IPS-20b (cell line): ENCODE results near the gene THOC7.

ENCODE experiments used
- H3K27ac ChIP-seq: one replicate; pipeline ENCODE4 v1.5.1; 2013; ENCODE audit warnings: low read length
- H3K27me3 ChIP-seq: 2 replicates; pipeline ENCODE4 v1.6.1; 2013; ENCODE audit warnings: mild to moderate bottlenecking, low read length, inconsistent platforms; ENCODE audit not compliant: insufficient read depth
- H3K36me3 ChIP-seq: 2 replicates; pipeline ENCODE4 v1.6.1; 2013; ENCODE audit warnings: low read depth, mild to moderate bottlenecking, inconsistent platforms, low read length, moderate library complexity; ENCODE audit not compliant: insufficient read depth
- H3K4me1 ChIP-seq: 2 replicates; pipeline ENCODE4 v1.6.1; 2013; ENCODE audit warnings: mild to moderate bottlenecking, control low read depth, inconsistent platforms, low read length, moderate library complexity; ENCODE audit not compliant: insufficient read depth
- H3K4me3 ChIP-seq: 2 replicates; pipeline ENCODE4 v1.5.1; 2013; ENCODE audit warnings: mild to moderate bottlenecking, low read length, inconsistent platforms
- H3K9ac ChIP-seq: 2 replicates; pipeline ENCODE4 v1.6.1; 2013; ENCODE audit warnings: low read depth, mild to moderate bottlenecking, inconsistent platforms, low read length, moderate library complexity
- H3K9me3 ChIP-seq: 2 replicates; pipeline ENCODE4 v1.6.1; 2013; ENCODE audit warnings: mild to moderate bottlenecking, low read depth, low read length, inconsistent platforms; ENCODE audit not compliant: insufficient read depth

Gene THOC7

GRCh38 chr3:63863150-63864007, at the start of gene THOC7, which contains the start of gene ATXN7:
THOC7 (minus strand) TSS chr3:63863805; CDS start chr3:63863790, 15 bp downstream.
ATXN7 (plus strand) TSS chr3:63863867; CDS start chr3:63912599, 48,732 bp downstream.
- H3K27ac ChIP-seq, result peak within 1 kb of the TSS; percentile 87
- peak within 1 kb of the TSS; percentile 93 for H3K9ac ChIP-seq
- no peaks in the 10 kb centered on the region for H3K9me3 ChIP-seq
- H3K4me3 ChIP-seq, result peak within 1 kb of the TSS; percentile 95
- H3K4me1 ChIP-seq, result peaks cover 34% of the 10 kb centered on the region
- peaks cover 8% of the 10 kb centered on the region; the same call in 1 of the 2 replicates for H3K27me3 ChIP-seq
- no peaks in the 10 kb centered on the region; the same call in 1 of the 2 replicates for H3K36me3 ChIP-seq

GRCh38 chr3:63912768-63913588, 49.4 kb upstream of the THOC7 start:
- Histone ChIP-seq H3K4me3 (peak overlapping the region; percentile 77), H3K36me3 (peaks cover 25% of the 10 kb centered on the region), H3K9me3 (no peaks in the 10 kb centered on the region), H3K27me3 (peaks cover 22% of the 10 kb centered on the region; the same call in 1 of the 2 replicates), H3K4me1 (peaks cover 11% of the 10 kb centered on the region; the same call in 1 of the 2 replicates), H3K9ac (peak overlapping the region; percentile 64; the same call in 1 of the 2 replicates), H3K27ac (no peak overlapping the region)

GRCh38 chr3:63911873-63912767, 48.5 kb upstream of the THOC7 start, which contains the start of gene SCAANT1:
SCAANT1 (minus strand) TSS chr3:63912383.
- Histone ChIP-seq H3K9me3 (no peaks in the 10 kb centered on the region), H3K27me3 (peaks cover 22% of the 10 kb centered on the region; the same call in 1 of the 2 replicates), H3K4me1 (peaks cover 11% of the 10 kb centered on the region; the same call in 1 of the 2 replicates), H3K36me3 (peaks cover 18% of the 10 kb centered on the region), H3K27ac (no peak within 1 kb of the TSS), H3K4me3 (peak within 1 kb of the TSS; percentile 77), H3K9ac (peak within 1 kb of the TSS; percentile 75; the same call in 1 of the 2 replicates)

- Histone ChIP-seq H3K27ac (no peak overlapping the region), H3K36me3 (peaks cover 11% of the 10 kb centered on the region; the same call in 1 of the 2 replicates), H3K9me3 (no peaks in the 10 kb centered on the region), H3K9ac (peak overlapping the region; percentile 75; the same call in 1 of the 2 replicates), H3K4me1 (peaks cover 11% of the 10 kb centered on the region; the same call in 1 of the 2 replicates), H3K4me3 (peak overlapping the region; percentile 64), H3K27me3 (peaks cover 22% of the 10 kb centered on the region; the same call in 1 of the 2 replicates)
Observed at GRCh38 chr3:63911509-63911872, 47.9 kb upstream of the THOC7 start.

- H3K36me3 ChIP-seq, result peaks cover 5% of the 10 kb centered on the region; the same call in 1 of the 2 replicates
- H3K9ac ChIP-seq, result peak overlapping the region; percentile 75; the same call in 1 of the 2 replicates
- no peak overlapping the region for H3K27ac ChIP-seq
- H3K27me3 ChIP-seq, result peaks cover 22% of the 10 kb centered on the region; the same call in 1 of the 2 replicates
- no peaks in the 10 kb centered on the region for H3K9me3 ChIP-seq
- H3K4me1 ChIP-seq, result peaks cover 11% of the 10 kb centered on the region; the same call in 1 of the 2 replicates
- H3K4me3 ChIP-seq, result peak overlapping the region; percentile 64; the same call in 1 of the 2 replicates
Observed at GRCh38 chr3:63910891-63911290, 47.3 kb upstream of the THOC7 start.

- H3K4me3 ChIP-seq, result no peak overlapping the region
- no peak overlapping the region for H3K9ac ChIP-seq
Observed at GRCh38 chr3:63910001-63910400, 46.4 kb upstream of the THOC7 start.

GRCh38 chr3:63909431-63909830, 45.8 kb upstream of the THOC7 start:
- Histone ChIP-seq H3K4me3 (no peak overlapping the region), H3K27ac (no peak overlapping the region), H3K9ac (no peak overlapping the region), H3K27me3 (peaks cover 21% of the 10 kb centered on the region; the same call in 1 of the 2 replicates), H3K36me3 (no peaks in the 10 kb centered on the region), H3K9me3 (no peaks in the 10 kb centered on the region), H3K4me1 (peaks cover 11% of the 10 kb centered on the region; the same call in 1 of the 2 replicates)

More at GRCh38 chr3:63910001-63910400, 46.4 kb upstream of the THOC7 start:
- no peaks in the 10 kb centered on the region for H3K36me3 ChIP-seq
- peaks cover 22% of the 10 kb centered on the region; the same call in 1 of the 2 replicates for H3K27me3 ChIP-seq
- H3K27ac ChIP-seq, result no peak overlapping the region
- no peaks in the 10 kb centered on the region for H3K9me3 ChIP-seq
- peaks cover 11% of the 10 kb centered on the region; the same call in 1 of the 2 replicates for H3K4me1 ChIP-seq

- H3K4me1 ChIP-seq, result peaks cover 11% of the 10 kb centered on the region; the same call in 1 of the 2 replicates
- no peak overlapping the region for H3K27ac ChIP-seq
- no peaks in the 10 kb centered on the region for H3K9me3 ChIP-seq
- H3K36me3 ChIP-seq, result no peaks in the 10 kb centered on the region; the same call in 1 of the 2 replicates
- no peak overlapping the region for H3K9ac ChIP-seq
- peaks cover 15% of the 10 kb centered on the region; the same call in 1 of the 2 replicates for H3K27me3 ChIP-seq
- H3K4me3 ChIP-seq, result no peak overlapping the region
Observed at GRCh38 chr3:63908776-63909175, 45.2 kb upstream of the THOC7 start.

- Histone ChIP-seq H3K27ac (no peak overlapping the region), H3K27me3 (peaks cover 9% of the 10 kb centered on the region; the same call in 1 of the 2 replicates), H3K4me1 (peaks cover 7% of the 10 kb centered on the region; the same call in 1 of the 2 replicates), H3K36me3 (no peaks in the 10 kb centered on the region; the same call in 1 of the 2 replicates), H3K9ac (no peak overlapping the region), H3K9me3 (no peaks in the 10 kb centered on the region), H3K4me3 (no peak overlapping the region)
Observed at GRCh38 chr3:63908081-63908736, 44.6 kb upstream of the THOC7 start.
